SK-N-SH (cell line): Measurements from ENCODE around the gene EFTUD2. TPM values are rescaled to one million over a fixed set of nuclear protein-coding genes. Genes with fewer than 3 reads are reported as not detected.

ENCODE experiments used
- CTCF ChIA-PET: fragments of 300-600, 350-600 bp; formaldehyde crosslinking; extraction: SDS; loops from one replicate; lab custom pipeline; 2021; lab: Yijun Ruan, JAX
- POLR2A ChIA-PET: fragments of 350-600 bp; sonication (Branson Sonifier 250); formaldehyde crosslinking; extraction: SDS; loops from one replicate; lab custom pipeline; 2020; ENCODE audit warnings: antibody characterized with exemption, inconsistent platforms; lab: Yijun Ruan, JAX
- DNase-seq: peaks from one replicate; pipeline ENCODE4 v3.0.0; 2012
- H2AFZ ChIP-seq: fragments of 200-600 bp; sonication (generic); 2 replicates; pipeline ENCODE4 v1.8.1; 2016; ENCODE audit warnings: antibody characterized with exemption, mild to moderate bottlenecking, low read depth
- H3F3A ChIP-seq: fragments of 200-600 bp; sonication (generic); replicated peaks from 2 replicates; pipeline ENCODE3; 2016; ENCODE audit warnings: antibody characterized with exemption, mild to moderate bottlenecking; ENCODE audit not compliant: insufficient read depth
- H3K27ac ChIP-seq, 2 experiments: fragments of 200-500 bp in 1 of 2; fragments of 200-600 bp in 1 of 2; sonication (Bioruptor generic) in 1 of 2; sonication (generic), shearing (Covaris generic) in 1 of 2; 2 replicates each; pipeline versions ENCODE4 v1.5.1 to v1.6.1; 2014 to 2016; ENCODE audit warnings: low read depth in 2 of 2, inconsistent platforms in 1 of 2, low read length in 1 of 2, mild to moderate bottlenecking in 1 of 2, mixed read lengths in 1 of 2
- H3K27me3 ChIP-seq: fragments of 200-600 bp; sonication (generic), shearing (Covaris generic); 2 replicates; pipeline ENCODE4 v1.6.1; 2016; ENCODE audit warnings: mixed run types; ENCODE audit not compliant: insufficient read depth
- H3K36me3 ChIP-seq, 2 experiments: fragments of 200-500 bp in 1 of 2; fragments of 200-600 bp in 1 of 2; sonication (Bioruptor generic) in 1 of 2; sonication (generic) in 1 of 2; replicated peaks in 1 of 2; 2 replicates each; pipeline versions ENCODE3 to v1.5.1; 2014 to 2016; ENCODE audit warnings: low read length in 1 of 2, mild to moderate bottlenecking in 1 of 2; ENCODE audit not compliant: insufficient read depth in 2 of 2, control insufficient read depth in 1 of 2
- H3K4me1 ChIP-seq, 2 experiments: fragments of 200-500 bp in 1 of 2; fragments of 200-600 bp in 1 of 2; sonication (Bioruptor generic) in 1 of 2; sonication (generic), shearing (Covaris generic) in 1 of 2; 2 replicates each; pipeline versions ENCODE4 v1.5.1 to v1.6.1; 2014 to 2016; ENCODE audit warnings: low read depth in 1 of 2, low read length in 1 of 2, mixed run types in 1 of 2; ENCODE audit not compliant: insufficient read depth in 2 of 2, control insufficient read depth in 1 of 2
- H3K4me2 ChIP-seq: fragments of 200-600 bp; sonication (generic), shearing (Covaris generic); 2 replicates; pipeline ENCODE4 v1.6.1; 2017; ENCODE audit warnings: mixed run types
- H3K4me3 ChIP-seq, 2 experiments: fragments of 200-500 bp in 1 of 2; fragments of 200-600 bp in 1 of 2; sonication (Bioruptor generic) in 1 of 2; sonication (generic), shearing (Covaris generic) in 1 of 2; 2 replicates each; pipeline versions ENCODE4 v1.5.1 to v1.8.1; 2014 to 2016; ENCODE audit warnings: low read depth in 2 of 2, inconsistent platforms in 1 of 2, low read length in 1 of 2, mild to moderate bottlenecking in 1 of 2, mixed read lengths in 1 of 2, moderate library complexity in 1 of 2
- H3K79me2 ChIP-seq: fragments of 200-600 bp; sonication (generic); 2 replicates; pipeline ENCODE4 v1.8.1; 2017; ENCODE audit warnings: mild to moderate bottlenecking; ENCODE audit not compliant: insufficient read depth
- H3K9ac ChIP-seq: fragments of 200-600 bp; sonication (generic); 2 replicates; pipeline ENCODE4 v1.6.1; 2017; ENCODE audit warnings: mixed run types
- H3K9me2 ChIP-seq: fragments of 200-600 bp; sonication (generic); 2 replicates; pipeline ENCODE4 v1.6.1; 2017; ENCODE audit warnings: mixed run types
- H3K9me3 ChIP-seq: fragments of 200-600 bp; sonication (generic); 2 replicates; pipeline ENCODE4 v1.6.1; 2017; ENCODE audit warnings: mixed run types, mild to moderate bottlenecking, moderate library complexity
- H4K20me1 ChIP-seq: fragments of 200-600 bp; sonication (generic); 2 replicates; pipeline ENCODE4 v1.6.1; 2017; ENCODE audit warnings: mild to moderate bottlenecking, mixed run types; ENCODE audit not compliant: insufficient read depth
- CHD2 ChIP-seq: fragments of 150-350 bp; IDR thresholded peaks from 2 replicates; pipeline ENCODE4 v1.6.1; 2018; ENCODE audit warnings: low read length; ENCODE audit not compliant: partially characterized antibody
- ELF1 ChIP-seq: IDR thresholded peaks from 2 replicates; pipeline ENCODE4 v1.4.0; 2012
- EZH2phosphoT487 ChIP-seq: fragments of 200-600 bp; sonication (generic); IDR thresholded peaks from 2 replicates; pipeline ENCODE4 v1.6.1; 2017; ENCODE audit warnings: low read depth, mixed run types, mild to moderate bottlenecking, antibody characterized with exemption, moderate library complexity, borderline replicate concordance
- FOSL2 ChIP-seq: IDR thresholded peaks from 2 replicates; pipeline ENCODE4 v1.4.0; 2012; ENCODE audit warnings: low read depth, mild to moderate bottlenecking, moderate library complexity, borderline replicate concordance
- GATA2 ChIP-seq: sonication (generic); formaldehyde crosslinking; IDR thresholded peaks from 2 replicates; pipeline ENCODE4 v1.5.0; 2020; ENCODE audit warnings: mild to moderate bottlenecking, missing genetic modification reagents
- MEF2A ChIP-seq: IDR thresholded peaks from 2 replicates; pipeline ENCODE4 v1.4.0; 2012; ENCODE audit warnings: low read depth, borderline replicate concordance
- MXI1 ChIP-seq: IDR thresholded peaks from 2 replicates; pipeline ENCODE4 v1.6.1; 2012; ENCODE audit warnings: mild to moderate bottlenecking, low read depth, low read length, improper control_type of control experiment
- NFIC ChIP-seq: IDR thresholded peaks from 2 replicates; pipeline ENCODE4 v1.4.0; 2012; ENCODE audit warnings: borderline replicate concordance
- POLR2AphosphoS5 ChIP-seq: IDR thresholded peaks from 2 replicates; pipeline ENCODE4 v1.6.1; 2012; ENCODE audit warnings: low read depth, low read length
- RAD21 ChIP-seq: IDR thresholded peaks from 2 replicates; pipeline ENCODE4 v1.6.1; 2012; ENCODE audit warnings: mild to moderate bottlenecking, low read length
- RCOR1 ChIP-seq: fragments of 150-350 bp; IDR thresholded peaks from 2 replicates; pipeline ENCODE4 v1.6.1; 2017; ENCODE audit warnings: antibody characterized with exemption, low read length
- RFX5 ChIP-seq: IDR thresholded peaks from 2 replicates; pipeline ENCODE4 v1.6.1; 2012; ENCODE audit warnings: mild to moderate bottlenecking, improper control_type of control experiment, low read length
- SIN3A ChIP-seq: IDR thresholded peaks from 2 replicates; pipeline ENCODE4 v1.6.1; 2012; ENCODE audit warnings: low read depth, mild to moderate bottlenecking, low read length, moderate library complexity, borderline replicate concordance
- SMC3 ChIP-seq: IDR thresholded peaks from 2 replicates; pipeline ENCODE4 v1.6.1; 2012; ENCODE audit warnings: low read depth, low read length, improper control_type of control experiment
- TCF12 ChIP-seq: IDR thresholded peaks from 2 replicates; pipeline ENCODE4 v1.4.0; 2012
- TEAD4 ChIP-seq: IDR thresholded peaks from 2 replicates; pipeline ENCODE4 v1.4.0; 2012; ENCODE audit warnings: mild to moderate bottlenecking, borderline replicate concordance; ENCODE audit not compliant: insufficient read depth
- WGBS: methylation state at CpG from one replicate; pipeline ENCODE4 v1.1.6; 2017; ENCODE audit warnings: low lambda C conversion rate; 5-methylcytosine and 5-hydroxymethylcytosine counted together
- polyA plus RNA-seq, 3 experiments: library from polyadenylated mRNA; depleted of rRNA; stranded (reverse); fragments of >200 nt; gene quantifications; 2 replicates each; pipeline ENCODE4 v1.2.3, GENCODE V29; 2012
- TF ChIP-seq, protein P1 (sequence below): IDR thresholded peaks from 2 replicates; pipeline ENCODE4; 2012
- TF ChIP-seq, protein P2 (sequence below): fragments of 200-600 bp; sonication (generic); IDR thresholded peaks from 2 replicates; pipeline ENCODE4 v1.6.1; 2017; ENCODE audit warnings: antibody characterized with exemption, mild to moderate bottlenecking, moderate library complexity

The EFTUD2 gene
- polyA plus RNA-seq, 1 of the 3 experiments (the other 2 are of a cell fraction), result 82.9 TPM

DNA sequence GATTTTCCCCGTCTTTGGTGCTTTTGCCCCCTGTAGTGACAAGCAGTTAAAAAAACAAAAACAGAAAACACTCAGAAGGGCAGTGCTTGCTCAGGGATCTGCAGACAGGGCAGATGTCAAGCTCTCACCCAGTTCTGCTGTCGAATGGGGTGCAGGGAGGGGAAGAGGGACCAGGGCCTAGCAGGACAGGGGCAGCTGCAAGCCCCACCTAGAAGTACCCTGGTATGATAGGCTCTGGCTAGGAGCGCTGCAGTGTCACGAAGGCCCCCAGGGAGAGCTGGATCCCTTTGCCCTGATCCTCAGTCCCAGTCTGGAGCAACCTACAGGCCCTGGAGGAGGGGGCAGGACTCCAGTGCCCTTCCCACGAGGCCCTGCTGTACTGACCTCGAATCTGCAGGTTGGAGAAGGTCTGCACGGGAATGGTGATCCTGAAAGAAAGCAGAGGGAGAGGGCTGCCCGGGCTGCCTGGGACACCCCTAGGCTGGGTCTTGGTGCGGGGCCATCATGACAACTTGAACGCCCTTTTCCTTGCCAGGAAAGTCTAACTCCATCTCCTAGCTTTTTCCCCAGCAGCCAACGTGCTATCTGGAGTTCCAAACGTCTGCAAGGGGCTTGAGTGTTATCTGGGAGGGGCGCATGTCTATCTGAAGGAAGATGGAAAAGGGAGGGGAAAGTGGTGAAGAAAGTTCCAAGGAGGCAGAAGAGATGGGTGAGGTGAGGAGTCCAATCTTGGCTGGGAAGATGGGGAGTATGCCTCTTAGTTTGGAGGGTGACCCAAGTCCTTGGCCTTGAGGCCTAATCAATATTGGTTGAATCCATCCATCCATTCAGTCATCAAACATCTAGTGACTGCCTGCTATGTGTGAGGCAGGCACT is 11.2 kb upstream of the EFTUD2 start (continued):
- no peak for TF ChIP-seq SMC3

DNA sequence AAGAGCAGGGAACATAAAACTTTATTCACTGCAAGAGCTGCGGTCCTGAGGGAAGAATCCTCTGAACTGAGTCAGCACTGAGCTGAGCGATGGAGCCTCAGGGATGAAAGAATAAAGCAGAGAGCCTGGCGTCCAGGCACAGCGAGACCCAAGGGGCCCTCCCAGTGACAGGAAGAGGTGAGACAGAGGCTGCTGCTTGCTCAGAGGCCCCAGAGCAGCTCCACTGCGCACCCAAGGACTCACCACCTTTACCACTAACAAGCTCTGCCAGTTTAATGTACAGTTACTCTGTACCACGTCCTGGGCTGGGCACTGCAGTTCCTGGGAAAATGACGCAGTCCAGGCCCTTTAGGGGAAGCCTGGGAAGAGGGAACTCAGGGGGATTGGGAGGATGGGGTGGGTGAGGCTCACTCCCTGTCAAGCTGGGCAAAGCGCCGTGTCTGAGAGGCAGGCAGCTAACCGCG is 10.5 kb upstream of the EFTUD2 start:
- no peaks in the 10 kb centered on the region for H3K9me2 ChIP-seq
- H4K20me1 ChIP-seq, result no peaks in the 10 kb centered on the region
- H3K4me2 ChIP-seq, result peak overlapping the region; percentile 71
- H3K4me1 ChIP-seq, result peaks cover 7 to 34% of the 10 kb centered on the region in 2 experiments; a peak in 3 of 4 replicates
- 46% methylated on average over 11 of the region's 11 CpGs for WGBS
- H3K27ac ChIP-seq, result peak overlapping the region; percentile 3 to 93; a peak in 3 of 4 replicates
- H3F3A ChIP-seq, result peaks cover 29% of the 10 kb centered on the region
- POLR2A ChIA-PET, result no interaction called here
- no peaks in the 10 kb centered on the region for H3K27me3 ChIP-seq
- peak overlapping the region; percentile 77 for H2AFZ ChIP-seq
- no peaks in the 10 kb centered on the region for H3K79me2 ChIP-seq
- no peaks in the 10 kb centered on the region for H3K36me3 ChIP-seq
- H3K9me3 ChIP-seq, result no peaks in the 10 kb centered on the region
- DNase-seq, result peak; percentile 46
- TF ChIP-seq, protein P1, sequence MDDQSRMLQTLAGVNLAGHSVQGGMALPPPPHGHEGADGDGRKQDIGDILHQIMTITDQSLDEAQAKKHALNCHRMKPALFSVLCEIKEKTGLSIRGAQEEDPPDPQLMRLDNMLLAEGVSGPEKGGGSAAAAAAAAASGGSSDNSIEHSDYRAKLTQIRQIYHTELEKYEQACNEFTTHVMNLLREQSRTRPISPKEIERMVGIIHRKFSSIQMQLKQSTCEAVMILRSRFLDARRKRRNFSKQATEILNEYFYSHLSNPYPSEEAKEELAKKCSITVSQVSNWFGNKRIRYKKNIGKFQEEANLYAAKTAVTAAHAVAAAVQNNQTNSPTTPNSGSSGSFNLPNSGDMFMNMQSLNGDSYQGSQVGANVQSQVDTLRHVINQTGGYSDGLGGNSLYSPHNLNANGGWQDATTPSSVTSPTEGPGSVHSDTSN, result peak; percentile 49
- no peak for TF ChIP-seq RFX5
- TF ChIP-seq SIN3A, result peak; percentile 31; the same call in 1 of the 2 replicates
- peak; percentile 71 for TF ChIP-seq POLR2AphosphoS5
- peak; percentile 37; the same call in 1 of the 2 replicates for TF ChIP-seq NFIC
- peak; percentile 80; the same call in 1 of the 2 replicates for TF ChIP-seq FOSL2
- no peak; the same call in 1 of the 2 replicates for TF ChIP-seq ELF1
- TF ChIP-seq TCF12, result peak; percentile 62; the same call in 1 of the 2 replicates
- no peak overlapping the region; a peak in 1 of 4 replicates for H3K4me3 ChIP-seq
- H3K9ac ChIP-seq, result peak overlapping the region; percentile 64
- CTCF ChIA-PET, result interaction anchor here (1.0 to 7.3 kb wide), 6 partner anchors 10 to 226 kb away, joined by 3 to 79 read pairs (median 8); partner anchors contain the start of gene ACBD4

DNA sequence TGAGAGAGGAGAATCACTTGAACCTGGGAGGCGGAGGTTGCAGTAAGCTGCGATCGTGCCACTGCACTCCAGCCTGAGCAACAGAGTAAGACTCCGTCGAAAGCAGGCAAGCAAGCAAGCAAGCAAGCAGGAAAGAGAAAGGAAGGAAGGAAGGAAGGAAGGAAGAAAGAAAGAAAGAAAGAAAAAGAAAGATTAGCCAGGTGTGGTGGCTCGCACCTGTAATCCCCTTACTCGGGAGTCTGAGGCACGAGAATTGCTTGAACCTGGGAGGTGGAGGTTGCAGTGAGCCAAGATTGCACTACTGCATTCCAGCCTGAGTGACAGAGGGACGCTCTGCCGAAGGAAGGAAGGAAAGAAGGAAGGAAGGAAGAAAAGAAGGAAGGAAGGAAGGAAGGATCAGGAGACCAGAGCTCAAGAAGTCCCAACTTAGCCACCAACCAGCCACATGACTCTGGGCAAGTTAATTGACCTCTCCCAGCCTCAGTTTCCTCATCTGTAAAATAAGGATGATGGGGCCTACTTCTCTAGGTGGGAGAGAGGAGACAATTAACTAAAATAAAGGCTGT is 9.6 kb upstream of the EFTUD2 start:
- no peaks in the 10 kb centered on the region for H3K9me3 ChIP-seq
- WGBS, result 98% methylated on average over 10 of the region's 10 CpGs
- H3F3A ChIP-seq, result peaks cover 29% of the 10 kb centered on the region
- no peaks in the 10 kb centered on the region for H3K79me2 ChIP-seq
- H3K9ac ChIP-seq, result peak overlapping the region; percentile 64; the same call in 1 of the 2 replicates
- H3K9me2 ChIP-seq, result no peaks in the 10 kb centered on the region
- no peak for DNase-seq
- H3K4me1 ChIP-seq, result peaks cover 9 to 35% of the 10 kb centered on the region in 2 experiments; a peak in 3 of 4 replicates
- H3K4me2 ChIP-seq, result peak overlapping the region; percentile 71; the same call in 1 of the 2 replicates
- ChIA-PET CTCF (interaction anchor here (1.3 to 4.2 kb wide), 4 partner anchors 11 to 226 kb away, joined by 3 to 44 read pairs (median 5); partner anchors contain the start of gene ACBD4), POLR2A (no interaction called here)
- TF ChIP-seq GATA2 (CRISPR knock-in tag) (no peak), EZH2phosphoT487 (no peak), RCOR1 (no peak), RFX5 (no peak), MXI1 (no peak), CHD2 (no peak), NFIC (no peak), TEAD4 (no peak), RAD21 (no peak), MEF2A (no peak)
- TF ChIP-seq, protein P2, sequence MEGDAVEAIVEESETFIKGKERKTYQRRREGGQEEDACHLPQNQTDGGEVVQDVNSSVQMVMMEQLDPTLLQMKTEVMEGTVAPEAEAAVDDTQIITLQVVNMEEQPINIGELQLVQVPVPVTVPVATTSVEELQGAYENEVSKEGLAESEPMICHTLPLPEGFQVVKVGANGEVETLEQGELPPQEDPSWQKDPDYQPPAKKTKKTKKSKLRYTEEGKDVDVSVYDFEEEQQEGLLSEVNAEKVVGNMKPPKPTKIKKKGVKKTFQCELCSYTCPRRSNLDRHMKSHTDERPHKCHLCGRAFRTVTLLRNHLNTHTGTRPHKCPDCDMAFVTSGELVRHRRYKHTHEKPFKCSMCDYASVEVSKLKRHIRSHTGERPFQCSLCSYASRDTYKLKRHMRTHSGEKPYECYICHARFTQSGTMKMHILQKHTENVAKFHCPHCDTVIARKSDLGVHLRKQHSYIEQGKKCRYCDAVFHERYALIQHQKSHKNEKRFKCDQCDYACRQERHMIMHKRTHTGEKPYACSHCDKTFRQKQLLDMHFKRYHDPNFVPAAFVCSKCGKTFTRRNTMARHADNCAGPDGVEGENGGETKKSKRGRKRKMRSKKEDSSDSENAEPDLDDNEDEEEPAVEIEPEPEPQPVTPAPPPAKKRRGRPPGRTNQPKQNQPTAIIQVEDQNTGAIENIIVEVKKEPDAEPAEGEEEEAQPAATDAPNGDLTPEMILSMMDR, result no peak
- no peak overlapping the region for H3K4me3 ChIP-seq
- H3K27ac ChIP-seq, result peak overlapping the region in 1 of 2 experiments; percentile 93; a peak in 3 of 4 replicates
- H2AFZ ChIP-seq, result no peak overlapping the region
- no peaks in the 10 kb centered on the region for H3K27me3 ChIP-seq
- no peaks in the 10 kb centered on the region for H4K20me1 ChIP-seq
- H3K36me3 ChIP-seq, result no peaks in the 10 kb centered on the region
